Measurements from ENCODE around the gene SEPTIN6.

SEPTIN6 gene

DNA sequence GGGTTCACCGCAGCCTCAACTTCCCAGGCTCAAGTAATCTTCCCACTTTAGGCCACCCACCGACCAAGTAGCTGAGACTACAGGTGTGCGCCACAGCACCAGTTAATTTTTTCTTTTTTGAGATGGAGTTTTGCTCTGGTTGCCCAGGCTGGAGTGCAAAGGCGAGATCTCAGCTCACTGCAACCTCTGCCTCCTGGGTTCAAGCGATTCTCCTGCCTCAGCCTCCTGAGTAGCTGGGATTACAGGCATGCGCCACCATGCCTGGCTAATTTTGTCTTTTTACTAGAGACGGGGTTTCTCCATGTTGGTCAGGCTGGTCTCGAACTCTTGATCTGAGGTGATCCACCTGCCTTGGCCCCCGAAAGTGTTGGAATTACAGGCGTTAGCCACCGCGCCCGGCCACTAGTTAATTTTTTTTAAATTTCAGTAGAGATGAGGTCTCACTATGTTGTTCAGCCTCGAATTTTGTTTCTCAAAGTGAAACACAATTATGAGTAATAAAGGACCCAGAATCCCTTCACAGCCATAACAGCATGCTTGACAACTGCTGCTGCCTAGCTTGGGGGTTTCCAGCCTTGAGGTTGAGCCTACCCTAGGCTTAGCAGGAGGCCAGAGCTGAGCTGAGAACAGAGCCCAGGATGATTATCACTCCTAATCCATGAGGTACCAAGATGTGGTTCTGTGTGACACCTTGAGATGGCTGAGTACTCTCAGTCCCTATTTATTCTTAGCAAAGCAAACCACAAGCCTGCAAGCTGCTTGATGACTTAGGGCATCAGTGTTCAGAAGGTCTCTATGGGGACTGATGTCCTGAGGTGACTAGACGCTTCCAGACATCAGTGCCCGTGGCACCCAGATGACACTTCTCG, 45.2 kb downstream of the SEPTIN6 start:
- no peak for DNase-seq

GRCh38 chrX:119647089-119647488, 45.9 kb downstream of the SEPTIN6 start:
- no peak for DNase-seq

DNA sequence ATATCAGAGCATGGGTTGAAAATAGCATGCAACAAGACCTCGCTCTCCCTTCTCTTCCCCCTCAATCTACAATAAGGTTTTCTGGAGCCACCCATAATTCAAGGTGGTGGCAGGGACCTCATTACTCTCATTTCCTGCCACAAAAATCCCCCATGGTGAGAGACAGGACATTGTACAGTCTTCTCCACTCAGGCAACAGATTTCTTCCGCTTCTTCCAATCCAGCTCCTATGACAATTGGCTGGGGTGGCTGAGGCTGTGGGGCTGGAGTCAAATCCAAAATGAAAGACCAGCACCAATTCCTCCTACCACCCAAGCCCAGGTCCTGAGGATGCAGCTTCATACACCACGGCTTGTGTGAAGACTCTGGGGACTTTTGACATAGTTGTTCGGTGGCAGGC, 46.5 kb downstream of the SEPTIN6 start:
- DNase-seq, result no peak

GRCh38 chrX:119643696-119644095, 49.3 kb downstream of the SEPTIN6 start:
- DNase-seq, result no peak
